H9 (cell line): ENCODE measurements around the gene C16orf74. TPM values are rescaled to one million over a fixed set of nuclear protein-coding genes. Genes with fewer than 3 reads are reported as not detected.

Source experiments
- DNase-seq: peaks from one replicate; pipeline ENCODE4 v3.0.0-alpha.2; 2017
- H2AFZ ChIP-seq: one replicate; pipeline ENCODE4 v1.6.1; 2013; ENCODE audit warnings: mild to moderate bottlenecking, low read length, control low read depth, moderate library complexity
- H2AK5ac ChIP-seq: 2 replicates; pipeline ENCODE4 v1.6.1; 2013; ENCODE audit warnings: low read length, control low read depth, mixed read lengths; ENCODE audit not compliant: insufficient read length
- H2BK120ac ChIP-seq: one replicate; pipeline ENCODE4 v1.6.1; 2013; ENCODE audit warnings: low read depth, mild to moderate bottlenecking, low read length, control low read depth, inconsistent platforms; ENCODE audit not compliant: poor library complexity, severe bottlenecking
- H2BK12ac ChIP-seq: 2 replicates; pipeline ENCODE4 v1.6.1; 2013; ENCODE audit warnings: low read length, control low read depth, mixed read lengths, low read depth; ENCODE audit not compliant: insufficient read length
- H2BK15ac ChIP-seq: 2 replicates; pipeline ENCODE4 v1.6.1; 2013; ENCODE audit warnings: low read depth, low read length, control low read depth
- H2BK20ac ChIP-seq: one replicate; pipeline ENCODE4 v1.6.1; 2013; ENCODE audit warnings: low read depth, mild to moderate bottlenecking, low read length, control low read depth, inconsistent platforms; ENCODE audit not compliant: poor library complexity, severe bottlenecking
- H2BK5ac ChIP-seq: 2 replicates; pipeline ENCODE4 v1.6.1; 2013; ENCODE audit warnings: low read length, control low read depth, mixed read lengths; ENCODE audit not compliant: insufficient read length
- H3K14ac ChIP-seq: 2 replicates; pipeline ENCODE4 v1.6.1; 2013; ENCODE audit warnings: low read length, control low read depth; ENCODE audit not compliant: insufficient read depth
- H3K18ac ChIP-seq: 2 replicates; pipeline ENCODE4 v1.6.1; 2013; ENCODE audit warnings: low read depth, mild to moderate bottlenecking, mixed read lengths, low read length, control low read depth; ENCODE audit not compliant: insufficient read length
- H3K23ac ChIP-seq: 2 replicates; pipeline ENCODE4 v1.6.1; 2013; ENCODE audit warnings: low read length, control low read depth, mixed read lengths, low read depth; ENCODE audit not compliant: insufficient read length
- H3K23me2 ChIP-seq: 2 replicates; pipeline ENCODE4 v1.6.1; 2013; ENCODE audit warnings: low read depth, mild to moderate bottlenecking, mixed read lengths, low read length, control low read depth; ENCODE audit not compliant: insufficient read length, poor library complexity, severe bottlenecking
- H3K27ac ChIP-seq: 2 replicates; pipeline ENCODE4 v1.5.1; 2013; ENCODE audit warnings: low read length, control low read depth, mixed read lengths, low read depth; ENCODE audit not compliant: insufficient read length
- H3K27me3 ChIP-seq: 2 replicates; pipeline ENCODE4 v1.6.1; 2013; ENCODE audit warnings: low read length, control low read depth, inconsistent platforms; ENCODE audit not compliant: insufficient read depth
- H3K4ac ChIP-seq: 2 replicates; pipeline ENCODE4 v1.6.1; 2013; ENCODE audit warnings: low read depth, mild to moderate bottlenecking, control low read depth, inconsistent platforms, low read length, moderate library complexity
- H3K4me1 ChIP-seq: 2 replicates; pipeline ENCODE4 v1.6.1; 2013; ENCODE audit warnings: low read length, control low read depth, inconsistent platforms; ENCODE audit not compliant: insufficient read depth
- H3K4me2 ChIP-seq: 2 replicates; pipeline ENCODE4 v1.6.1; 2013; ENCODE audit warnings: low read length, control low read depth, mixed read lengths; ENCODE audit not compliant: insufficient read length, insufficient read depth
- H3K56ac ChIP-seq: 2 replicates; pipeline ENCODE4 v1.6.1; 2013; ENCODE audit warnings: low read depth, mild to moderate bottlenecking, mixed read lengths, low read length, control low read depth; ENCODE audit not compliant: insufficient read length
- H3K79me1 ChIP-seq: 2 replicates; pipeline ENCODE4 v1.6.1; 2013; ENCODE audit warnings: low read depth, mild to moderate bottlenecking, moderate library complexity, low read length, control low read depth, inconsistent platforms; ENCODE audit not compliant: insufficient read depth, poor library complexity, severe bottlenecking
- H3K79me2 ChIP-seq: 2 replicates; pipeline ENCODE4 v1.6.1; 2013; ENCODE audit warnings: low read length, control low read depth, inconsistent platforms; ENCODE audit not compliant: insufficient read depth
- H3K9ac ChIP-seq: 2 replicates; pipeline ENCODE4 v1.6.1; 2013; ENCODE audit warnings: low read length, control low read depth, mixed read lengths; ENCODE audit not compliant: insufficient read length; ENCODE audit errors: extremely low read depth
- H3K9me3 ChIP-seq: one replicate; pipeline ENCODE4 v1.6.1; 2013; ENCODE audit warnings: low read depth, low read length, inconsistent platforms; ENCODE audit not compliant: control insufficient read depth
- H3T11ph ChIP-seq: one replicate; pipeline ENCODE4 v1.6.1; 2013; ENCODE audit warnings: mild to moderate bottlenecking, low read length, control low read depth, inconsistent platforms
- H4K20me1 ChIP-seq: one replicate; pipeline ENCODE4 v1.6.1; 2013; ENCODE audit not compliant: control insufficient read depth, insufficient read length, insufficient read depth
- H4K5ac ChIP-seq: 2 replicates; pipeline ENCODE4 v1.6.1; 2013; ENCODE audit warnings: low read depth, mild to moderate bottlenecking, mixed read lengths, low read length, control low read depth; ENCODE audit not compliant: insufficient read length
- H4K8ac ChIP-seq: replicated peaks from 2 replicates; pipeline ENCODE4 v1.6.1; 2013; ENCODE audit warnings: low read length, control low read depth, mixed read lengths, low read depth; ENCODE audit not compliant: insufficient read length
- H4K91ac ChIP-seq: 2 replicates; pipeline ENCODE4 v1.6.1; 2013; ENCODE audit warnings: low read depth, mild to moderate bottlenecking, moderate library complexity, mixed read lengths, low read length, control low read depth; ENCODE audit not compliant: insufficient read length
- H3K27ac Mint-ChIP-seq, 3 experiments: 2 replicates in 2 of 3; 3 replicates in 1 of 3; pipeline ENCODE4 v1.8.0; 2020 to 2021; ENCODE audit warnings: mixed read lengths in 3 of 3, mild to moderate bottlenecking in 1 of 3, moderate library complexity in 1 of 3
- H3K27me3 Mint-ChIP-seq: 2 replicates; pipeline ENCODE4 v1.8.0; 2021; ENCODE audit warnings: low read depth, mild to moderate bottlenecking, moderate library complexity, mixed read lengths
- H3K36me3 Mint-ChIP-seq, 3 experiments: 2 replicates in 2 of 3; 3 replicates in 1 of 3; pipeline ENCODE4 v1.8.0; 2020 to 2021; ENCODE audit warnings: low read depth in 3 of 3, mixed read lengths in 3 of 3; ENCODE audit not compliant: insufficient read depth in 1 of 3
- H3K4me1 Mint-ChIP-seq, 2 experiments: 2 replicates each; pipeline ENCODE4 v1.8.0; 2020; ENCODE audit warnings: mixed read lengths in 2 of 2
- H3K4me3 Mint-ChIP-seq, 2 experiments: 2 replicates in 1 of 2; 3 replicates in 1 of 2; pipeline ENCODE4 v1.8.0; 2020 to 2021; ENCODE audit warnings: mild to moderate bottlenecking in 2 of 2, mixed read lengths in 2 of 2, moderate library complexity in 1 of 2
- H3K9me3 Mint-ChIP-seq, 2 experiments: 2 replicates in 1 of 2; 3 replicates in 1 of 2; pipeline ENCODE4 v1.8.0; 2020; ENCODE audit warnings: mild to moderate bottlenecking in 2 of 2, mixed read lengths in 2 of 2, moderate library complexity in 1 of 2
- CTCF ChIP-seq: fragments of 200-600 bp; sonication (generic); conservative IDR thresholded peaks from 3 replicates; pipeline ENCODE4 v1.8.0; 2021; ENCODE audit warnings: antibody characterized with exemption, mild to moderate bottlenecking
- WGBS: extraction: QIAGEN DNeasy Blood & Tissue Kit; methylation state at CpG from one replicate; pipeline ENCODE4 v1.1.7; 2013; ENCODE audit warnings: missing lambda C conversion rate, low lambda C conversion rate, mixed read lengths; ENCODE audit not compliant: insufficient read length; ENCODE audit errors: extremely low coverage; 5-methylcytosine and 5-hydroxymethylcytosine counted together
- total RNA-seq: library from RNA; stranded (reverse); gene quantifications from 2 replicates; pipeline ENCODE4 v1.2.1, GENCODE V29; 2021

Gene C16orf74
- total RNA-seq, 1 experiment from 2014 or later: 5.6 TPM

GRCh38 chr16:85704011-85704410, 46.9 kb downstream of the C16orf74 start:
- H3K14ac ChIP-seq: no peak overlapping the region
- H3K4ac ChIP-seq: no peak overlapping the region
- no peaks in the 10 kb centered on the region for H3K79me1 ChIP-seq
- H4K5ac ChIP-seq: no peak overlapping the region
- no peak overlapping the region for H2BK5ac ChIP-seq
- no peak overlapping the region for H3K27ac ChIP-seq
- no peak for DNase-seq
- H4K91ac ChIP-seq: no peak overlapping the region
- H3K56ac ChIP-seq: no peak overlapping the region
- no peak overlapping the region for H3T11ph ChIP-seq
- no peaks in the 10 kb centered on the region for H3K9me3 ChIP-seq
- H2BK120ac ChIP-seq: no peak overlapping the region
- H3K27ac Mint-ChIP-seq: no peak overlapping the region
- H2BK12ac ChIP-seq: no peak overlapping the region
- peaks cover under 1% of the 10 kb centered on the region for H3K23me2 ChIP-seq
- no peak overlapping the region for H3K4me3 Mint-ChIP-seq
- H3K27me3 ChIP-seq: no peaks in the 10 kb centered on the region
- no peak overlapping the region for H2AK5ac ChIP-seq
- H3K23ac ChIP-seq: no peak overlapping the region
- H3K4me1 Mint-ChIP-seq: peaks cover 7 to 9% of the 10 kb centered on the region in 2 experiments
- H3K9me3 Mint-ChIP-seq: no peaks in the 10 kb centered on the region
- H4K8ac ChIP-seq: no peak overlapping the region
- no peaks in the 10 kb centered on the region for H3K79me2 ChIP-seq
- no CpG with 5 or more reads among the region's 11 CpGs for WGBS
- peaks cover 3% of the 10 kb centered on the region; the same call in 1 of the 2 replicates for H3K4me1 ChIP-seq
- no peak for TF ChIP-seq CTCF
- H3K36me3 Mint-ChIP-seq: no peaks in the 10 kb centered on the region
- H2BK15ac ChIP-seq: no peak overlapping the region
- H3K27me3 Mint-ChIP-seq: peaks cover 9% of the 10 kb centered on the region
- no peak overlapping the region for H2AFZ ChIP-seq
- H4K20me1 ChIP-seq: no peaks in the 10 kb centered on the region
- no peak overlapping the region for H3K4me2 ChIP-seq
- H2BK20ac ChIP-seq: no peak overlapping the region
- H3K18ac ChIP-seq: no peak overlapping the region
- no peak overlapping the region for H3K9ac ChIP-seq
